Activated CD4-positive, alpha-beta T cell treated with anti-CD3 and anti-CD28 coated beads, Interleukin-2, amount 10 ng/mL, durations not matched to agents 7 days and 5 days (primary cell): ENCODE results near the gene CRYBG1. TPM values are rescaled to one million over a fixed set of nuclear protein-coding genes. Genes with fewer than 3 reads are reported as not detected.

Source experiments
- CTCF ChIA-PET: fragments of 350-600 bp; sonication (Branson Sonifier 250); formaldehyde crosslinking; loops from one replicate; lab custom pipeline; 2021; ENCODE audit warnings: antibody characterized with exemption; lab: Charles Lee
- POLR2A ChIA-PET: fragments of 350-600 bp; sonication (Branson Sonifier 250); formaldehyde crosslinking; loops from one replicate; lab custom pipeline; 2021; ENCODE audit warnings: antibody characterized with exemption; lab: Charles Lee
- DNase-seq: peaks from one replicate; pipeline ENCODE4 v3.0.0-alpha.2; 2020
- H3K27ac Mint-ChIP-seq: one replicate; pipeline ENCODE4 v1.8.0; 2021; ENCODE audit warnings: mild to moderate bottlenecking, moderate library complexity, mixed read lengths
- H3K27me3 Mint-ChIP-seq: one replicate; pipeline ENCODE4 v1.8.0; 2021; ENCODE audit warnings: mixed read lengths
- H3K36me3 Mint-ChIP-seq: one replicate; pipeline ENCODE4 v1.8.0; 2021; ENCODE audit warnings: low read depth, mixed read lengths
- H3K4me1 Mint-ChIP-seq: one replicate; pipeline ENCODE4 v1.8.0; 2021; ENCODE audit warnings: mixed read lengths
- H3K4me3 Mint-ChIP-seq: one replicate; pipeline ENCODE4 v1.8.0; 2021; ENCODE audit warnings: mild to moderate bottlenecking, moderate library complexity, mixed read lengths
- H3K9me3 Mint-ChIP-seq: one replicate; pipeline ENCODE4 v1.8.0; 2021; ENCODE audit warnings: mixed read lengths
- total RNA-seq, 2 experiments: library from RNA; stranded (reverse); gene quantifications; one replicate each; pipeline ENCODE4 v1.2.3, GENCODE V29; 2021

Gene CRYBG1
- total RNA-seq, 2 experiments from 2014 or later: 41.1 to 46.8 TPM

GRCh38 chr6:106442395-106442794 is 81.9 kb downstream of the CRYBG1 start:
- POLR2A ChIA-PET: interaction anchor here (0.6 kb wide), 1 partner anchor 77 kb away, joined by 4 read pairs; no protein-coding TSS in a partner anchor
- Mint-ChIP-seq H3K4me1 (peaks cover 7% of the 10 kb centered on the region), H3K27me3 (peaks cover 43% of the 10 kb centered on the region), H3K9me3 (no peaks in the 10 kb centered on the region), H3K27ac (no peak overlapping the region), H3K4me3 (no peak overlapping the region), H3K36me3 (no peaks in the 10 kb centered on the region)
- DNase-seq: no peak
- CTCF ChIA-PET: interaction anchor here (0.7 to 3.2 kb wide), 4 partner anchors 107 to 555 kb away, joined by 3 to 13 read pairs (median 6); no protein-coding TSS in a partner anchor

- DNase-seq: peak; percentile 47
- Mint-ChIP-seq H3K36me3 (no peaks in the 10 kb centered on the region), H3K4me1 (peaks cover 18% of the 10 kb centered on the region), H3K27ac (no peak overlapping the region), H3K9me3 (no peaks in the 10 kb centered on the region), H3K27me3 (peaks cover 28% of the 10 kb centered on the region), H3K4me3 (no peak overlapping the region)
- CTCF ChIA-PET: interaction anchor here (0.6 to 5.0 kb wide), 8 partner anchors 45 to 553 kb away, joined by 3 to 31 read pairs (median 4); no protein-coding TSS in a partner anchor
- POLR2A ChIA-PET: no interaction called here
Observed at GRCh38 chr6:106444777-106445507, 84.4 kb downstream of the CRYBG1 start.

GRCh38 chr6:106445508-106445878 is 85.0 kb downstream of the CRYBG1 start:
- CTCF ChIA-PET: interaction anchor here (0.8 to 5.0 kb wide), 7 partner anchors 116 to 552 kb away, joined by 3 to 31 read pairs (median 4); no protein-coding TSS in a partner anchor
- peaks cover 26% of the 10 kb centered on the region for H3K27me3 Mint-ChIP-seq
- no peak overlapping the region for H3K4me3 Mint-ChIP-seq
- H3K27ac Mint-ChIP-seq: no peak overlapping the region
- H3K4me1 Mint-ChIP-seq: peaks cover 16% of the 10 kb centered on the region
- H3K9me3 Mint-ChIP-seq: no peaks in the 10 kb centered on the region
- no peaks in the 10 kb centered on the region for H3K36me3 Mint-ChIP-seq
- DNase-seq: no peak
- POLR2A ChIA-PET: no interaction called here

- Mint-ChIP-seq H3K9me3 (no peaks in the 10 kb centered on the region), H3K36me3 (no peaks in the 10 kb centered on the region), H3K27ac (no peak overlapping the region), H3K27me3 (peaks cover 18% of the 10 kb centered on the region), H3K4me3 (no peak overlapping the region), H3K4me1 (peaks cover 16% of the 10 kb centered on the region)
- no peak for DNase-seq
- POLR2A ChIA-PET: no interaction called here
- CTCF ChIA-PET: interaction anchor here (0.6 to 5.0 kb wide), 3 partner anchors 111 to 120 kb away, joined by 4 to 31 read pairs (median 5); no protein-coding TSS in a partner anchor
Observed at GRCh38 chr6:106446287-106446885, 85.9 kb downstream of the CRYBG1 start.

GRCh38 chr6:106446983-106447382 is 86.5 kb downstream of the CRYBG1 start:
- Mint-ChIP-seq H3K27me3 (peaks cover 15% of the 10 kb centered on the region), H3K27ac (no peak overlapping the region), H3K4me3 (no peak overlapping the region), H3K9me3 (no peaks in the 10 kb centered on the region), H3K4me1 (peaks cover 16% of the 10 kb centered on the region), H3K36me3 (no peaks in the 10 kb centered on the region)
- CTCF ChIA-PET: interaction anchor here (5.0 kb wide), 1 partner anchor 120 kb away, joined by 31 read pairs; no protein-coding TSS in a partner anchor
- POLR2A ChIA-PET: no interaction called here
- DNase-seq: no peak

- peak; percentile 37 for DNase-seq
- H3K9me3 Mint-ChIP-seq: no peaks in the 10 kb centered on the region
- CTCF ChIA-PET: interaction anchor here (1.0 to 5.0 kb wide), 3 partner anchors 119 to 122 kb away, joined by 3 to 31 read pairs (median 3); no protein-coding TSS in a partner anchor
- H3K4me3 Mint-ChIP-seq: no peak overlapping the region
- no peaks in the 10 kb centered on the region for H3K36me3 Mint-ChIP-seq
- peaks cover 16% of the 10 kb centered on the region for H3K4me1 Mint-ChIP-seq
- H3K27me3 Mint-ChIP-seq: peaks cover 4% of the 10 kb centered on the region
- POLR2A ChIA-PET: no interaction called here
- peak overlapping the region; percentile 76 for H3K27ac Mint-ChIP-seq
Observed at GRCh38 chr6:106448000-106448426, 87.5 kb downstream of the CRYBG1 start.

- DNase-seq: no peak
- ChIA-PET CTCF (interaction anchor here (0.6 to 2.2 kb wide), 2 partner anchors 116 to 555 kb away, joined by 3 to 9 read pairs; no protein-coding TSS in a partner anchor), POLR2A (no interaction called here)
- no peaks in the 10 kb centered on the region for H3K36me3 Mint-ChIP-seq
- H3K9me3 Mint-ChIP-seq: no peaks in the 10 kb centered on the region
- no peak overlapping the region for H3K27ac Mint-ChIP-seq
- H3K4me3 Mint-ChIP-seq: no peak overlapping the region
- peaks cover 13% of the 10 kb centered on the region for H3K4me1 Mint-ChIP-seq
- H3K27me3 Mint-ChIP-seq: peaks cover 2% of the 10 kb centered on the region
Observed at GRCh38 chr6:106450653-106451052, 90.1 kb downstream of the CRYBG1 start.

GRCh38 chr6:106451439-106451838 is 90.9 kb downstream of the CRYBG1 start:
- Mint-ChIP-seq H3K9me3 (no peaks in the 10 kb centered on the region), H3K4me3 (no peak overlapping the region), H3K27me3 (peaks cover 2% of the 10 kb centered on the region), H3K36me3 (no peaks in the 10 kb centered on the region), H3K27ac (no peak overlapping the region), H3K4me1 (peaks cover 13% of the 10 kb centered on the region)
- POLR2A ChIA-PET: no interaction called here
- CTCF ChIA-PET: interaction anchor here (1.2 kb wide), 1 partner anchor 27 kb away, joined by 3 read pairs; no protein-coding TSS in a partner anchor
- DNase-seq: no peak

- CTCF ChIA-PET: interaction anchor here (0.7 kb wide), 1 partner anchor 24 kb away, joined by 4 read pairs; no protein-coding TSS in a partner anchor
- Mint-ChIP-seq H3K36me3 (no peaks in the 10 kb centered on the region), H3K27me3 (peaks cover 2% of the 10 kb centered on the region), H3K4me3 (no peak overlapping the region), H3K27ac (no peak overlapping the region), H3K9me3 (no peaks in the 10 kb centered on the region), H3K4me1 (peaks cover 11% of the 10 kb centered on the region)
- POLR2A ChIA-PET: interaction anchor here (1.0 kb wide), 1 partner anchor 25 kb away, joined by 8 read pairs; no protein-coding TSS in a partner anchor
- no peak for DNase-seq
Observed at GRCh38 chr6:106452628-106453027, 92.1 kb downstream of the CRYBG1 start.

- CTCF ChIA-PET: no interaction called here
- H3K27me3 Mint-ChIP-seq: peaks cover 2% of the 10 kb centered on the region
- H3K4me1 Mint-ChIP-seq: no peaks in the 10 kb centered on the region
- H3K4me3 Mint-ChIP-seq: no peak overlapping the region
- H3K36me3 Mint-ChIP-seq: no peaks in the 10 kb centered on the region
- H3K27ac Mint-ChIP-seq: no peak overlapping the region
- POLR2A ChIA-PET: no interaction called here
- DNase-seq: no peak
- H3K9me3 Mint-ChIP-seq: no peaks in the 10 kb centered on the region
Observed at GRCh38 chr6:106453756-106454367, 93.3 kb downstream of the CRYBG1 start.

- no peaks in the 10 kb centered on the region for H3K36me3 Mint-ChIP-seq
- H3K27ac Mint-ChIP-seq: no peak overlapping the region
Observed at GRCh38 chr6:106456756-106457155, 96.2 kb downstream of the CRYBG1 start.

More at GRCh38 chr6:106456756-106457155, 96.2 kb downstream of the CRYBG1 start:
- CTCF ChIA-PET: no interaction called here
- POLR2A ChIA-PET: no interaction called here
- Mint-ChIP-seq H3K4me1 (no peaks in the 10 kb centered on the region), H3K9me3 (no peaks in the 10 kb centered on the region), H3K4me3 (no peak overlapping the region), H3K27me3 (peaks cover 2% of the 10 kb centered on the region)
- DNase-seq: no peak
